ENCODE data around the gene GALK1. TPM values are rescaled to one million over a fixed set of nuclear protein-coding genes. Genes with fewer than 3 reads are reported as not detected.

The GALK1 gene
- 10 to 100 TPM; 32.4 to 36.0 TPM for total RNA-seq

DNA sequence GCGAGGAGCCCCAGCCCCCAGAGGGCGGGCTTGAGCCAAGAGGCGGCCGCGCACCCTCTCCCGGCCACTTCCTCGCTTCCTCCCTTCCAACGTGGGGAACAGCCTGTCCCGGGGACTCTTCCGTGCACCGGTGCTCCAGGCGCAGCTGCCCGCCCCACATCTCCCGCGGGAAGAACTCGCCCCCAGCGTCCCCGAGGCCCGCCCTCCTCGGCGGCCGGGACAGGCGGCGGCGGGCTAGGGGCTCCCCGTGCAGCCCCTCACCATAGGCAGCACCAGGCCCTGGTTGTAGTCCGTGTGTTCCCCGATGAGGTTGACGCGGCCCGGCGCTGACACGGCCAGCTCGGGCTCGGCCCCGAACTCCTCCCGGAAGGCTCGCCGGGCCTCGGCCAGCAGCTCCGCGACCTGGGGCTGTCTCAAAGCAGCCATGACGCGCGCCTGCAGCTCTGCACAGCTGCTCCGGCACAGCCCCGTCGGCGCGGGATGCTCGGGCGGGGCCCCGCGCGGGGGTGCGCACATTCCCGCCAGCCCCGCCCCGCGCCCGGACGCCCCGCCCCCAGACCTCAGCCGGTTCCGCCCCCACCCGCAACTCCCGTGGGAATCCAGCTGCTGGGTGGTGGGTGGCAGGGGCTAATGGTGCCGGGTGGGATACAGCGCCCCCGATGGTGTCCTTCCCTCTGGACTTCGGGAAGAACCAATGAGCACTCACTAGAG is at the start of gene GALK1:
Gene GALK1, minus strand, starts transcription at position 482 of the 711 bp plus-strand sequence. Its CDS starts 56 bp downstream, at position 426.

DNA sequence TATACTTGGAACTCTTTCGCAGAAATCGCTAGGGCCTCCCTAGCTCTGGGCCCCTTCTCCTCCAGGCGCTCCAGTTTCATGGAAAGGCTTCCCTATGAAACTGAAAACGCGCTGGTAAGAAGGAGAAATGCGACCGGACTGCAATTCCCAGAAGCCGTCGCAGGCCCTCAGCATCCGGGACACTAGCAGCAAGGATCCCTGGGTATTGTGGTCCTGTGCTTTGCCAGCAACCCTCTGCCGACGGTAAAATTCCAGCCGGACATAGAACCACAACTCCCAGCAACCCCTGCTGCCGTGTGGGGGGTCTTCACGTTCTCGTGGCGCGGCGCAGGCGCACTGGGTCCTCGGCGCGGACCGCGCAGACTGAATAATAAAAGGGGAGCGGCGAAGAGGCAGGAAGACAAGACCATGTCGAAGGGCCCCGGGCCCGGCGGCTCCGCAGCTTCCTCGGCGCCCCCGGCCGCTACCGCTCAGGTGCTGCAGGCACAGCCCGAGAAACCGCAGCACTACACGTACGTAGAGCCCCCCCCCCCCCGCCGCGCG is 19.6 kb upstream of the GALK1 start, which contains the start of gene UNK:
Gene UNK, plus strand, starts transcription at position 334 of the 543 bp plus-strand sequence. Its CDS starts 75 bp downstream, at position 409.

DNA sequence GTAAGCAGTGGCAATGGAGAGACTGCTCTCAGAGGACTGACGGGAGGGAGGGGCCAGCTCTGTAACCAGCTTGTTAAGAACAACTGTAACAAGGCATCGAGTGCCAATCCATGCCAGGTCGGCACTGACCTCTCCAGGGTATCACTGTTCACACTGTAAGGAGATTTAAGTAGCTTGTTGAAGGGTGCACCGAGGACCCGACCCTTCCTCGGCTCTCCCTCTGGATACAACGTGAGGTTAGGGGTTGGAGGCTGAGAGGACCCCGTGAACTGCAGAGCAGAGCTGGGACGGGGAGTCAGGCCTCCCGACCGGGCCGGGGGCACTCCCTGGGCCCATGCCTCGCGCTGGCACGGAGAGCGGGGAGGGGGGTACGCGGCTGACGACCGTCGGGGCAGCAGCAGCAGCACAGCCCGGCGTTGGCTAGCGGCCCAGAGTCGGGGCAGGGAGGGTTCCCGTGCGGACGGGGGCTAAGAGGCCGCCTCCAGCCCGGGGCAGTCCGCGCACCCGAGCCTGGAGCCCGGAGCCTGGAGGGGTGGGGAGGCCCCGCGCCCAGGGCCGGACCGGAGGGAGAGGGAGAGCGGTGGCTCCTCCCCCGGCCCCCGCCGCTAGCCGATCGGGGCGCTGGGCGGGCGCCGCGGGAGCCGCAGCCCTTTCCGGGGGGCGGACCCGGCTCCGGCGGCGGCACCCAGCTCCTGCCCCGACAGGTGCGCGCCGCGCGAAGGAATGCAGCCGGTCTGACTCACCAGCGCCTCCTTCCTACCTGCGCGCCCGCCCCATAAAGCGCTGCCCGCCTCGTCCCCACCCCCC is 44.1 kb downstream of the GALK1 start, which contains the start of gene ITGB4:
Gene ITGB4, plus strand, starts transcription at position 804 of the 807 bp plus-strand sequence. CDS start 3,245 bp downstream, outside the sequence.

Small RNAs within 50 kb of the gene (microRNA-seq; reads per million reads assigned to microRNA genes)
- gene MIR4738 (ENCODE audit: borderline microRNAs expressed, borderline replicate concordance): not detected

Other genes starting within 250 kb of the GALK1 start
- gene CASKIN2, start 249.7 kb downstream of the GALK1 start, total RNA-seq: 1 to 10 TPM; 1.3 to 1.6 TPM
- 10 to 100 TPM; 45.7 to 46.0 TPM for gene TSEN54, start 248.7 kb downstream of the GALK1 start, total RNA-seq
- gene LLGL2, start 239.5 kb downstream of the GALK1 start, total RNA-seq: 10 to 100 TPM; 22.2 to 23.4 TPM
- 10 to 100 TPM; 31.0 to 32.0 TPM for gene MYO15B, start 177.4 kb downstream of the GALK1 start, total RNA-seq
- under 1 TPM in 1 of 2 experiments, not detected in 1; 0.15 TPM for gene SMIM5, start 131.8 kb downstream of the GALK1 start, total RNA-seq
- 10 to 100 TPM; 37.6 to 43.7 TPM for gene RECQL5, start 98.0 kb downstream of the GALK1 start, total RNA-seq
- gene SAP30BP, start 97.9 kb downstream of the GALK1 start, total RNA-seq: 10 to 100 TPM; 70.5 to 79.5 TPM
- 1 to 10 TPM; 1.5 to 1.6 TPM for gene ITGB4, start 43.7 kb downstream of the GALK1 start, total RNA-seq
- 10 to 100 TPM; 24.7 to 29.8 TPM for gene UNK, start 19.6 kb upstream of the GALK1 start, total RNA-seq
- gene UNC13D, start 79.2 kb upstream of the GALK1 start, total RNA-seq: 100 to 1,000 TPM; 170 to 185 TPM
- 10 to 100 TPM; 84.7 to 87.8 TPM for gene WBP2, start 90.1 kb upstream of the GALK1 start, total RNA-seq
- 10 to 100 TPM; 26.7 to 33.0 TPM for gene TRIM47, start 113.4 kb upstream of the GALK1 start, total RNA-seq
- 10 to 100 TPM; 29.1 to 30.9 TPM for gene TRIM65, start 131.8 kb upstream of the GALK1 start, total RNA-seq
- gene MRPL38, start 139.7 kb upstream of the GALK1 start, total RNA-seq: 10 to 100 TPM; 86.9 to 87.8 TPM
- 10 to 100 TPM; 15.9 to 20.2 TPM for gene FBF1, start 175.8 kb upstream of the GALK1 start, total RNA-seq
- 10 to 100 TPM; 23.8 to 26.4 TPM for gene ACOX1, start 214.0 kb upstream of the GALK1 start, total RNA-seq
- gene TEN1, start 214.0 kb upstream of the GALK1 start, total RNA-seq: 10 to 100 TPM; 18.1 to 20.2 TPM
- 1 to 10 TPM; 5.5 to 6.9 TPM for gene CDK3, start 235.7 kb upstream of the GALK1 start, total RNA-seq

Measured in activated naive CD4-positive, alpha-beta T cell treated with anti-CD3 and anti-CD28 coated beads, Interleukin-2, amount 10 ng/mL, durations not matched to agents 5 hours and 36 hours (primary cell).